GM10266 (cell line): ENCODE results near the gene BCAS1.
A peak's percentile ranks its signal among the peaks of the same experiment; 100 is the strongest.

Experiments used
- DNase-seq: peaks from one replicate; pipeline ENCODE4 v3.0.0; 2012; ENCODE audit errors: extremely low spot score
- TF ChIP-seq, protein P1 (sequence below): IDR thresholded peaks from 2 replicates; pipeline ENCODE4 v1.5.1; 2012; ENCODE audit warnings: mild to moderate bottlenecking, low read depth; ENCODE audit not compliant: control insufficient read depth, insufficient read depth; ENCODE audit errors: missing control alignments

The BCAS1 gene

DNA sequence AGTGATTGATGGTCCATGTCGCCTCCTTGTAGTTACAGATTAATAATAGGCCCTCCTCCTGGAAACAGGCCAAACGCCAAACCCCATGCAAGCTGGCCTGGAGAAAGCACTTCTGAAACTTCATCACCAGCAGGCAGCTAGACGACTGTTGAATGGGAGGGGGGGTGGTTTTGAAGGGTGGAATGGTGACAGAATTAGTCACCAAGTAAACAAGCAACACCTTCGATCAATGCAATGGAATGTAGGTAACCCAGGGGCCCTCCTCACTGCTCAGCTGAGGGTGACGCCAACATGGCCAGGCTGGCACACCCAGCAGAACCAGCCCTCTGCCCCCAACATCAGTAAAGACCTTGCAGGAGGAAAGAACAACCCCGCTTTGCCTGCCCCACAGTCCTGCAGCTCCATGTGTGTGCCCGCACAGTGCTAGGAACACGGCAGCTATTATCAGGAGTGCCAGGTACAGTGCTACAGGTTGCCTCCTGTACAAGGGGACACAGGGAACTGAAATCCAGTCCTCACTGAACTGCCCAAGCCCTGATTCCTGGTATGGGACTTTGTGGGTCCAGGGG lies 2.7 kb downstream of the BCAS1 start:
- TF ChIP-seq, protein P1, sequence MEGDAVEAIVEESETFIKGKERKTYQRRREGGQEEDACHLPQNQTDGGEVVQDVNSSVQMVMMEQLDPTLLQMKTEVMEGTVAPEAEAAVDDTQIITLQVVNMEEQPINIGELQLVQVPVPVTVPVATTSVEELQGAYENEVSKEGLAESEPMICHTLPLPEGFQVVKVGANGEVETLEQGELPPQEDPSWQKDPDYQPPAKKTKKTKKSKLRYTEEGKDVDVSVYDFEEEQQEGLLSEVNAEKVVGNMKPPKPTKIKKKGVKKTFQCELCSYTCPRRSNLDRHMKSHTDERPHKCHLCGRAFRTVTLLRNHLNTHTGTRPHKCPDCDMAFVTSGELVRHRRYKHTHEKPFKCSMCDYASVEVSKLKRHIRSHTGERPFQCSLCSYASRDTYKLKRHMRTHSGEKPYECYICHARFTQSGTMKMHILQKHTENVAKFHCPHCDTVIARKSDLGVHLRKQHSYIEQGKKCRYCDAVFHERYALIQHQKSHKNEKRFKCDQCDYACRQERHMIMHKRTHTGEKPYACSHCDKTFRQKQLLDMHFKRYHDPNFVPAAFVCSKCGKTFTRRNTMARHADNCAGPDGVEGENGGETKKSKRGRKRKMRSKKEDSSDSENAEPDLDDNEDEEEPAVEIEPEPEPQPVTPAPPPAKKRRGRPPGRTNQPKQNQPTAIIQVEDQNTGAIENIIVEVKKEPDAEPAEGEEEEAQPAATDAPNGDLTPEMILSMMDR: no peak
- no peak for DNase-seq

DNA sequence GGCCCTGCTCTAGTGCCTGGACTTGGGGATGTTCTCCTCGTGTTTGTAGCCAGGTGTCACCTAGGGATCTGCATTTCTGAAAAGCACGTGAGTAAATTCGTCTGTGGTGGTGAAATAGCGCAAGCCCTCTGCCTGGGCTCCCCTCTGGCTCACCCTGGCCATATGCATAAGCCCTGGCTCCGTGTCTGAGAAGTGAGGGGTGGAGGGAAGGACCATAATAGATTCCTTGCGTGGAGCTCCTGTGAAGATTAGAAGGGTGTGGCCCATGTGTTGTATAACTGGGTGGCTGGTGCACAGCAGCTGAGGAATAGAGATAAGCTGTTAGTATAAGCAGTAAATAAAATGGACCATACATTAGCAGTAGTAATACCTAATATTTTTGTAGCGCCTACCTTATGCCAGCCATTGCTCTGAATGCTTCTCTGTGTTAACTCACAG lies 4.8 kb downstream of the BCAS1 start:
- TF ChIP-seq, protein P1: no peak
- DNase-seq: no peak

DNA sequence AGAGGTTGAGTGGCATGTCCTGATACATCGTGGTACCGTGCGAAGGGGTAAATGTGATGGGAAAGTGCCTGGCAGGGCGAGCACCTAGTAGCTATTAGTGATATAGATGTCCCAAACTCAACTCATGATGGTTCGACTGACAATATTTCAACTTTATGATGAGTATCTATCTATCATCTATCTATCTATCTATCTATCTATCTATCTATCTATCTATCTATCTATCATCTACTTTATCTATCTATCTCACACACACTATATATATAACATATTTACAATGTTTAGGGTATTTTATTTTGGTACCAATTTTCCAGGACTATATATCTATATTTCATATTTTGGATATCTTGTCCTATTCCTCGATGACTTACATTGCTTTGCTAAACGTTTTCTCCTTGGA lies 5.5 kb downstream of the BCAS1 start:
- no peak for DNase-seq
- TF ChIP-seq, protein P1: no peak

DNA sequence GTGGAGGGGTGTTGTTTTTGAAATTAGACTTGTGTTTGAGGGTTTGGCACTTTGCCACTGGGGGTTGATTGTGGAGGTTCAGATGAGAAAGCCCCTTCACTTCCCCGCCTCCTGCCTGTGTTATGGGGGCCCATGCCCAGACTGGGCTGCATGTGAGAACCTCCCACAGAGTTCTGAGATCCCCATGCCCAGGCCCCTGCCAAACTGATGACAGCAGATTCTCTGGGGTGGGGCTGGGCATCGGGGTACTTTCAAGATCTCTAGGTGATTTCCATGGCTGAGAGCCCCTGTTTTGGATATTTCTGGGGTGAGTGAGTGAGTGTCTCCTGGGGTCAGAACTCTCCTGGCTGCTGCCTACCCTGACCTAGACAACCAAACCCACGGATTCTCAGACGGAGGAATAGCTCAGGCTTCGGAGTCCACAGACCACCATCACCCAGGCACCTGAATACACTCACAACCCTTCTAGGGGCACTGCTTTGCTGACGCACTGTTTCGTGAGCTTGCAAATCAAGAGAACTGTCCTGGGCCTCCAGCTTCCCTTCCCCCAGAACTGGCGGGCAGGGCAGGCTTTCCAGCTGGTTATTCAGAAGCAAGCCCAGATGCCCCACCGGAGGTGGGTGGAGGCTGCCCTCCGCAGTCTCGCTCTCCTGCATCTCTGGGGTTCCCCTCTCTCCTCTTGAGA lies 6.3 kb downstream of the BCAS1 start:
- DNase-seq: no peak
- TF ChIP-seq, protein P1: no peak

DNA sequence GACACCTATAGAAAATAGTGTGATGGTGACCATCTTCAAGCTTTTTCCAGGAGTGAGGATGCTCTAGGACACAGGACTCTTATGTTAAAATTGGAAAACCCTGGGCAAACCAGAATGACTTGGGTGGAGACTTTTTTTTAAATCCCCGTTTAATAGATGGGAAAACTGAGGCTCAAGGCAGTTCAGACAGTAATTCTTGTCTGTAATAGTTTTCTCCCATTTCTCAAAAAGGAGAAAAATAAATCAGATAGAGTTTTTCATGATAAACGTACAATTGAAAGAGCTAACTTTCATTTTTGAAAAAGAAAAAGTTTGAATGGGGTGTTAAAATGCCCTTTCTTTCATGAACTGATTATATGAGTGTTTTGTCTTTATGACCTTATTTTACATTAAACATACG lies 6.8 kb downstream of the BCAS1 start:
- DNase-seq: no peak
- TF ChIP-seq, protein P1: no peak

DNA sequence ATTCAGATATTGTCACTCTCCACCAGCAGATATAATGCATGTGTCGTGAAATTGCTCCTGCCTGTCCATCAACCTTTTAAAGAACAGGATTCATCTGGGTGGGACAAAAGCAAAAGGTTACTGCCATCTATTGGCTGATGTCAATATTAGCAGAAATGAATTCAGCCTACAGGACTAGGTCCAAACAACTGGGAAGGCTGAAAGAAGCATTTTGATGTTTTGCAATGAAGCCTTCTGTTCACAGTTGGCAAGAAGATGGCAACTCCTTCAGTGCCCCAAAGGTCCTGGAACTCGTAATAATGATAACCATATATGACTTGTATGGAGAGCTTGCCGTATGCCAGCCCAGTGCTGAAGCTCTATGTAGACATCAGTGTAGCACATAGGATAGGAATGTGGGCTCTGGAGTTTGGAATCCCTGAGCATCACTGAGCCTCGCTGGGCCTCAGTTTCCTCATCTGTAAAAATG lies 7.5 kb downstream of the BCAS1 start:
- TF ChIP-seq, protein P1: peak; percentile 70
- peak; percentile 59 for DNase-seq

DNA sequence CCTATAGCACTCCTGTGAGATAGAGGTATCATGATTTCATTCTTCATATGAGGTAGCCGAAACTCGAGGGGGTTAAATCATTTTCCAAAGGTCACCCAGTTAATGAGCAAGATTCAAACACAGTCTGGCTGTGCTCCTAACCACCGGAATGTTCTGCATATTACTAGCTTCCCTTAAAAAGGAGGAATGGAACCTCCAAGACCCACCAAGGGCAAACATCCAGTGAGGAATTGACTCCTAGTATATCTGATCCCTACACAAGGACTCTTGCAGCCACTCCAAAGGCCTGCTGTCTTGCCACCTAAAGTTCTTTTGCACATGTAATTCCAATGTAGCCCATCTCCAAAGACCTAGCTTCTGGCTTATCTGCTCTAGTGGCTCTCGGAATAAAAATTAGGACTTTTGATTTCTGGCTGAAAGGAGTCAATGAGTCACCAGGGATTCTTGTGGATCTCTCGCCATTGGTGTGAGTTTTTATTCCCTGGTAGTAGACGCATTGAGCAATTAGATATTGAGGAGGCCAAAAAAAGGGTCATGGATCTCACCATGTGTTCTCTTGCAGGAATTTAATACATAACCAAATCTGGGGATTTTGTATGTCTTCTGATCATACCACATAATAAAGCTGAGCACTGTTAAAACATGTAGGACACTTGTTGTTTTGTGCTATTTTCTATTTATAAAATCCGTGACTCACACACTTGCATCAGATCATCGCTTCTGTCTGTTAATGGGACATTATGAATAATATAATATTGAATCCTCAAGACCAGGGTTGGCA lies 9.1 kb downstream of the BCAS1 start:
- no peak for DNase-seq
- TF ChIP-seq, protein P1: no peak
